WTC11 (cell line): ENCODE results near the gene USF2.
"Not testable (repeated sequence)": the region's sequence is repeated elsewhere in the genome, so short reads cannot be mapped to it uniquely, and the experiment has no call there.

ENCODE experiments used
- ATF1 ChIP-seq: sonication (generic); formaldehyde crosslinking; IDR thresholded peaks from 2 replicates; pipeline ENCODE4 v1.8.1; 2023; ENCODE audit warnings: mild to moderate bottlenecking, moderate library complexity, missing genetic modification reagents
- CTCF ChIP-seq: fragments of 200-600 bp; IDR thresholded peaks from 2 replicates; pipeline ENCODE4 v1.8.0; 2022; ENCODE audit warnings: antibody characterized with exemption
- NR2C2 ChIP-seq: sonication (generic); formaldehyde crosslinking; IDR thresholded peaks from 2 replicates; pipeline ENCODE4 v1.8.0; 2022; ENCODE audit warnings: mild to moderate bottlenecking, missing genetic modification reagents
- TP53 ChIP-seq: sonication (generic); formaldehyde crosslinking; IDR thresholded peaks from 2 replicates; pipeline ENCODE4 v1.8.1; 2023; ENCODE audit warnings: mild to moderate bottlenecking, missing genetic modification reagents
- TF ChIP-seq, protein P1 (sequence below): sonication (generic); formaldehyde crosslinking; IDR thresholded peaks from 2 replicates; pipeline ENCODE4 v1.8.1; 2022; ENCODE audit warnings: missing genetic modification reagents, borderline replicate concordance

GRCh38 chr19:35286101-35286500 lies 17.3 kb downstream of the USF2 start:
- TF ChIP-seq TP53 (CRISPR knock-in tag); CTCF; ATF1 (CRISPR knock-in tag); NR2C2 (CRISPR knock-in tag): not testable (repeated sequence)
- TF ChIP-seq, protein P1, sequence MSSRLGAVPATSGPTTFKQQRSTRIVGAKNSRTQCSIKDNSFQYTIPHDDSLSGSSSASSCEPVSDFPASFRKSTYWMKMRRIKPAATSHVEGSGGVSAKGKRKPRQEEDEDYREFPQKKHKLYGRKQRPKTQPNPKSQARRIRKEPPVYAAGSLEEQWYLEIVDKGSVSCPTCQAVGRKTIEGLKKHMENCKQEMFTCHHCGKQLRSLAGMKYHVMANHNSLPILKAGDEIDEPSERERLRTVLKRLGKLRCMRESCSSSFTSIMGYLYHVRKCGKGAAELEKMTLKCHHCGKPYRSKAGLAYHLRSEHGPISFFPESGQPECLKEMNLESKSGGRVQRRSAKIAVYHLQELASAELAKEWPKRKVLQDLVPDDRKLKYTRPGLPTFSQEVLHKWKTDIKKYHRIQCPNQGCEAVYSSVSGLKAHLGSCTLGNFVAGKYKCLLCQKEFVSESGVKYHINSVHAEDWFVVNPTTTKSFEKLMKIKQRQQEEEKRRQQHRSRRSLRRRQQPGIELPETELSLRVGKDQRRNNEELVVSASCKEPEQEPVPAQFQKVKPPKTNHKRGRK (CRISPR knock-in tag): not testable (repeated sequence)
